Keratinocyte (primary cell): ENCODE results near the gene A3GALT2. TPM values are rescaled to one million over a fixed set of nuclear protein-coding genes. Genes with fewer than 3 reads are reported as not detected.

Experiments used
- DNase-seq: peaks from one replicate; pipeline ENCODE4 v3.0.0-alpha.2; 2011; ENCODE audit warnings: low read depth, missing footprints, low spot score
- FAIRE-seq: peaks from 2 replicates; lab custom pipeline; 2011; peaks lifted over from hg19 to GRCh38; lab: Jason Lieb, UNC
- H2AFZ ChIP-seq: 2 replicates; pipeline ENCODE4 v1.6.0; 2012; ENCODE audit warnings: low read length, control low read depth, inconsistent platforms; ENCODE audit not compliant: control insufficient read depth
- H3K27ac ChIP-seq: 2 replicates; pipeline ENCODE4 v1.5.1; 2011; ENCODE audit warnings: low read length; ENCODE audit not compliant: control insufficient read depth, insufficient read depth
- H3K27me3 ChIP-seq: 3 replicates; pipeline ENCODE4 v1.6.0; 2011; ENCODE audit warnings: low read length; ENCODE audit not compliant: control insufficient read depth, insufficient read depth; ENCODE audit errors: extremely low read depth
- H3K36me3 ChIP-seq, 2 experiments: 2 replicates in 1 of 2; 3 replicates in 1 of 2; pipeline ENCODE4 v1.5.1; 2011; ENCODE audit warnings: low read length in 2 of 2, mild to moderate bottlenecking in 1 of 2; ENCODE audit not compliant: control insufficient read depth in 2 of 2, insufficient read depth in 2 of 2; ENCODE audit errors: extremely low read depth in 1 of 2
- H3K4me1 ChIP-seq: 3 replicates; pipeline ENCODE4 v1.5.1; 2011; ENCODE audit warnings: low read length; ENCODE audit not compliant: control insufficient read depth, insufficient read depth; ENCODE audit errors: extremely low read depth
- H3K4me2 ChIP-seq: 3 replicates; pipeline ENCODE4 v1.6.0; 2011; ENCODE audit warnings: low read depth, low read length; ENCODE audit not compliant: control insufficient read depth, insufficient read depth; ENCODE audit errors: extremely low read depth
- H3K4me3 ChIP-seq, 3 experiments: fragments of 200-600 bp in 1 of 3; sonication (generic) in 1 of 3; 2 replicates in 2 of 3; 3 replicates in 1 of 3; pipeline ENCODE4 v1.5.1; 2011 to 2016; ENCODE audit warnings: low read length in 3 of 3, mild to moderate bottlenecking in 3 of 3, control low read depth in 2 of 3, inconsistent platforms in 1 of 3, low read depth in 1 of 3, mixed read lengths in 1 of 3, mixed run types in 1 of 3, moderate library complexity in 1 of 3; ENCODE audit not compliant: control insufficient read depth in 2 of 3, insufficient read depth in 2 of 3; ENCODE audit errors: extremely low read depth in 1 of 3
- H3K79me2 ChIP-seq: 2 replicates; pipeline ENCODE4 v1.6.0; 2012; ENCODE audit warnings: low read length; ENCODE audit not compliant: control insufficient read depth, insufficient read depth
- H3K9ac ChIP-seq: 3 replicates; pipeline ENCODE4 v1.6.0; 2011; ENCODE audit warnings: low read length; ENCODE audit not compliant: control insufficient read depth, insufficient read depth; ENCODE audit errors: extremely low read depth
- H3K9me1 ChIP-seq: 3 replicates; pipeline ENCODE4 v1.6.0; 2011; ENCODE audit warnings: low read length; ENCODE audit not compliant: control insufficient read depth, insufficient read depth; ENCODE audit errors: extremely low read depth
- H3K9me3 ChIP-seq: 2 replicates; pipeline ENCODE4 v1.5.1; 2012; ENCODE audit warnings: low read depth, low read length; ENCODE audit not compliant: control insufficient read depth
- H4K20me1 ChIP-seq: 3 replicates; pipeline ENCODE4 v1.6.0; 2011; ENCODE audit warnings: low read length; ENCODE audit not compliant: control insufficient read depth, insufficient read depth; ENCODE audit errors: extremely low read depth
- CTCF ChIP-seq, 3 experiments: IDR thresholded peaks in 1 of 3; conservative IDR thresholded peaks in 1 of 3; optimal IDR thresholded peaks in 1 of 3; 2 replicates in 2 of 3; 3 replicates in 1 of 3; pipeline versions ENCODE3 to v1.5.1; 2011; ENCODE audit warnings: low read length in 3 of 3, mild to moderate bottlenecking in 3 of 3, moderate library complexity in 2 of 3, control low read depth in 1 of 3, inconsistent platforms in 1 of 3; ENCODE audit not compliant: insufficient read depth in 2 of 3; ENCODE audit errors: extremely low read depth in 1 of 3
- EZH2 ChIP-seq: IDR thresholded peaks from one replicate; pipeline ENCODE4 v1.6.1; 2012; ENCODE audit warnings: inconsistent platforms, mild to moderate bottlenecking, low read length, moderate library complexity
- dilution Hi-C: fragments of 300-500 bp; cut with MboI; formaldehyde crosslinking; loops from one replicate; pipeline ENCODE4 v1.7.0; 2020; ENCODE audit warnings: low sequenced_read_pairs; ENCODE audit not compliant: extremely low pct_ligation_motif_present
- polyA plus RNA-seq, 5 experiments: library from polyadenylated mRNA; depleted of rRNA in 3 of 5; stranded (reverse) in 3 of 5; stranded (forward) in 1 of 5; unstranded in 1 of 5; fragments of >200 nt; gene quantifications; 1 replicate in 1 of 5; 2 replicates in 3 of 5; 3 replicates in 1 of 5; pipeline versions ENCODE4 v1.2.1 to v1.2.3, GENCODE V29; 2011 to 2012; ENCODE audit warnings: missing spikeins in 2 of 5, low read depth in 1 of 5, low replicate concordance in 1 of 5
- small RNA-seq, 3 experiments: library from RNA; depleted of rRNA; stranded (forward); fragments of <200 nt; gene quantifications; one replicate each; pipeline ENCODE3, GENCODE V24; 2012; ENCODE audit warnings: low read depth in 3 of 3, low replicate concordance in 1 of 3; ENCODE audit not compliant: insufficient read length in 3 of 3

A3GALT2 gene
- polyA plus RNA-seq, 1 donor (not counting 4 experiments of a cell fraction or from before 2014, with no cell fraction given): not detected

- Histone ChIP-seq H3K4me3 (peak overlapping the region; percentile 41 to 74 (median 66)), H3K36me3 (no peaks in the 10 kb centered on the region), H3K79me2 (no peaks in the 10 kb centered on the region), H3K9me3 (no peaks in the 10 kb centered on the region), H2AFZ (peak overlapping the region; percentile 52), H3K4me2 (peak overlapping the region; percentile 93), H3K4me1 (peaks cover 15% of the 10 kb centered on the region), H3K9ac (peak overlapping the region; percentile 83), H4K20me1 (peaks cover 4% of the 10 kb centered on the region), H3K27me3 (no peaks in the 10 kb centered on the region), H3K27ac (no peak overlapping the region), H3K9me1 (no peaks in the 10 kb centered on the region)
- dilution Hi-C loops: no loop called here
- DNase-seq (no peak), FAIRE-seq (peak; percentile 49)
- TF ChIP-seq CTCF (optimal IDR thresholded peaks at IDR 0.05 in 1 of 3, IDR thresholded peaks at IDR 0.05 in 1 of 3, conservative IDR thresholded peaks at IDR 0.05 in 1 of 3; ENCODE audit: extremely low read depth in 1 of 3, insufficient read depth in 2 of 3, low read length in 3 of 3): no peak
- TF ChIP-seq EZH2: no peak
Measured at GRCh38 chr1:33257772-33258712, 62.9 kb downstream of the A3GALT2 start.

- Histone ChIP-seq H3K4me2 (peak overlapping the region; percentile 93), H3K9me1 (no peaks in the 10 kb centered on the region), H3K27me3 (no peaks in the 10 kb centered on the region), H4K20me1 (peaks cover 4% of the 10 kb centered on the region), H3K36me3 (no peaks in the 10 kb centered on the region), H3K27ac (peak overlapping the region; percentile 74), H3K4me1 (peaks cover 15% of the 10 kb centered on the region), H3K4me3 (peak overlapping the region; percentile 41 to 74 (median 66)), H2AFZ (peak overlapping the region; percentile 52), H3K79me2 (no peaks in the 10 kb centered on the region), H3K9ac (peak overlapping the region; percentile 83), H3K9me3 (no peaks in the 10 kb centered on the region)
- dilution Hi-C loops: no loop called here
- TF ChIP-seq CTCF (optimal IDR thresholded peaks at IDR 0.05 in 1 of 3, IDR thresholded peaks at IDR 0.05 in 1 of 3, conservative IDR thresholded peaks at IDR 0.05 in 1 of 3; ENCODE audit: extremely low read depth in 1 of 3, insufficient read depth in 2 of 3, low read length in 3 of 3) (no peak), EZH2 (no peak)
- FAIRE-seq: no peak
- no peak for DNase-seq
Measured at GRCh38 chr1:33257207-33257771, 63.6 kb downstream of the A3GALT2 start.

Small RNA genes lying within 50 kb of the gene (small RNA-seq; reads per million reads assigned to genes)
- 0 to 0.25 (median 0) reads per million in 3 experiments for gene RN7SKP16

Other genes starting within 250 kb of the A3GALT2 start
- gene AZIN2, start 239.9 kb downstream of the A3GALT2 start, polyA plus RNA-seq: 5.9 to 9.1 TPM (median 6.7 TPM) in 3 replicates
- 2.0 to 4.7 TPM (median 2.2 TPM) in 3 replicates for gene TRIM62, start 139.1 kb downstream of the A3GALT2 start, polyA plus RNA-seq
- 2.2 to 3.1 TPM (median 2.3 TPM) in 3 replicates for gene ZNF362, start 64.6 kb downstream of the A3GALT2 start, polyA plus RNA-seq
- gene PHC2, start 110.0 kb upstream of the A3GALT2 start, polyA plus RNA-seq: 34.7 to 101 TPM (median 51.7 TPM) in 3 replicates
- gene ZSCAN20, start 151.5 kb upstream of the A3GALT2 start, polyA plus RNA-seq: 2.1 to 3.1 TPM (median 2.7 TPM) in 3 replicates